Body of pancreas (tissue), 4 donors: ENCODE data around the gene PPFIBP2.

ENCODE experiments used
- CTCF ChIP-seq, 7 experiments: fragments of 450-650 bp in 4 of 7; fragments of 200-600 bp in 3 of 7; sonication (generic) in 3 of 7; IDR thresholded peaks; one replicate each; pipeline ENCODE4 v1.5.1; 2016 to 2019; ENCODE audit warnings: antibody characterized with exemption in 7 of 7
- POLR2A ChIP-seq, 3 donors: fragments of 450-650 bp; IDR thresholded peaks; one replicate each; pipeline ENCODE4 v1.6.1; 2016; ENCODE audit warnings: antibody characterized with exemption in 3 of 3, mild to moderate bottlenecking in 2 of 3

- no peak for TF ChIP-seq CTCF (IDR thresholded peaks at IDR 0.05)
- no peak for TF ChIP-seq POLR2A (IDR thresholded peaks at IDR 0.05)
These were observed 1.7 kb downstream of the PPFIBP2 start for GRCh38 chr11:7515447-7515886.
